Adipose tissue (tissue), 3 donors: ENCODE measurements around the gene WNT11. TPM values are rescaled to one million over a fixed set of nuclear protein-coding genes. Genes with fewer than 3 reads are reported as not detected.
"Not testable (repeated sequence)": the region's sequence is repeated elsewhere in the genome, so short reads cannot be mapped to it uniquely, and the experiment has no call there.

Source experiments
- H3K27ac ChIP-seq: one replicate; pipeline ENCODE4 v1.5.1; 2013; ENCODE audit warnings: low read depth, low read length
- WGBS, 3 donors: extraction: QIAGEN DNeasy Blood & Tissue Kit; methylation state at CpG; one replicate each; pipeline ENCODE4 v1.1.7; 2013; 5-methylcytosine and 5-hydroxymethylcytosine counted together
- polyA plus RNA-seq, 3 donors: library from polyadenylated mRNA; stranded (reverse); fragments of 200-250 nt; gene quantifications; one replicate each; pipeline ENCODE4 v1.2.3, GENCODE V29; 2013
- donor health status: healthy with polysubstance abuse.
- donor health status: Bipolar disorder and iron deficiency.
- donor health status: healthy.

Gene WNT11
- polyA plus RNA-seq, 3 donors, result 8.3 to 32.8 (median 16.5) TPM

GRCh38 chr11:76209375-76209972 lies 3.2 kb upstream of the WNT11 start:
- no peak overlapping the region for H3K27ac ChIP-seq
- WGBS, 3 donors, result 0% methylated on average over 41 to 61 of the region's 61 CpGs

- H3K27ac ChIP-seq, result no peak overlapping the region
- 0 to 1% (median 1%) methylated on average over 73 to 79 of the region's 79 CpGs for WGBS, 3 donors
These were observed 2.4 kb upstream of the WNT11 start for GRCh38 chr11:76208438-76209374.

GRCh38 chr11:76207642-76208401 lies 1.5 kb upstream of the WNT11 start:
- H3K27ac ChIP-seq, result no peak overlapping the region
- WGBS, 3 donors, result 0 to 1% (median 1%) methylated on average over 52 to 55 of the region's 55 CpGs

GRCh38 chr11:76206077-76206326 lies 300 bp downstream of the WNT11 start:
- H3K27ac ChIP-seq, result no peak overlapping the region
- 20 to 38% (median 27%) methylated on average over 16 to 18 of the region's 18 CpGs for WGBS, 3 donors

GRCh38 chr11:76205252-76206076 lies 838 bp downstream of the WNT11 start:
- H3K27ac ChIP-seq, result no peak overlapping the region
- WGBS, 3 donors, result 51 to 69% (median 56%) methylated on average over 23 of the region's 23 CpGs

GRCh38 chr11:76203937-76204336 lies 2.4 kb downstream of the WNT11 start:
- H3K27ac ChIP-seq, result no peak overlapping the region
- 85 to 87% (median 85%) methylated on average over 5 of the region's 5 CpGs for WGBS, 3 donors

- H3K27ac ChIP-seq, result no peak overlapping the region
- WGBS, 3 donors, result 88 to 93% (median 90%) methylated on average over 12 to 13 of the region's 13 CpGs
These were observed 3.0 kb downstream of the WNT11 start for GRCh38 chr11:76203131-76203925.

GRCh38 chr11:76201672-76202412 lies 4.5 kb downstream of the WNT11 start:
- no peak overlapping the region for H3K27ac ChIP-seq
- 92 to 93% (median 92%) methylated on average over 11 of the region's 11 CpGs for WGBS, 3 donors

- WGBS, 3 donors, result 79 to 86% (median 83%) methylated on average over 10 of the region's 10 CpGs
- no peak overlapping the region for H3K27ac ChIP-seq
These were observed 5.2 kb downstream of the WNT11 start for GRCh38 chr11:76201056-76201455.

- H3K27ac ChIP-seq, result no peak overlapping the region
- 90 to 93% (median 91%) methylated on average over 28 of the region's 28 CpGs for WGBS, 3 donors
These were observed 6.0 kb downstream of the WNT11 start for GRCh38 chr11:76200006-76200940.

- 90 to 93% (median 92%) methylated on average over 6 of the region's 6 CpGs for WGBS, 3 donors
- not testable (repeated sequence) for H3K27ac ChIP-seq
These were observed 7.6 kb downstream of the WNT11 start for GRCh38 chr11:76198691-76199090.

GRCh38 chr11:76197941-76198640 lies 8.2 kb downstream of the WNT11 start:
- 50 to 88% (median 85%) methylated on average over 6 of the region's 6 CpGs for WGBS, 3 donors
- H3K27ac ChIP-seq, result no peak overlapping the region

GRCh38 chr11:76197332-76197731 lies 9.0 kb downstream of the WNT11 start:
- WGBS, 3 donors, result 80 to 86% (median 82%) methylated on average over 6 of the region's 6 CpGs
- H3K27ac ChIP-seq, result no peak overlapping the region

- H3K27ac ChIP-seq, result no peak overlapping the region
- 58 to 95% (median 94%) methylated on average over 3 of the region's 3 CpGs for WGBS, 3 donors
These were observed 9.5 kb downstream of the WNT11 start for GRCh38 chr11:76196849-76197248.

GRCh38 chr11:76194872-76195668 lies 11.2 kb downstream of the WNT11 start:
- 81 to 90% (median 87%) methylated on average over 21 of the region's 21 CpGs for WGBS, 3 donors
- no peak overlapping the region for H3K27ac ChIP-seq
